Neural progenitor cell (in vitro differentiated cells): ENCODE data around the gene GULP1. TPM values are rescaled to one million over a fixed set of nuclear protein-coding genes. Genes with fewer than 3 reads are reported as not detected.

Experiments
- DNase-seq: peaks from one replicate; pipeline ENCODE4 v3.0.0-alpha.2; 2016; ENCODE audit warnings: low spot score
- H2AFZ ChIP-seq: fragments of 200-600 bp; sonication (generic); replicated peaks from 2 replicates; pipeline ENCODE4 v1.6.1; 2016; ENCODE audit warnings: antibody characterized with exemption
- H3F3A ChIP-seq: fragments of 200-600 bp; sonication (generic); 2 replicates; pipeline ENCODE4 v1.6.1; 2016; ENCODE audit warnings: antibody characterized with exemption, low read depth
- H3K27ac ChIP-seq: fragments of 200-600 bp; sonication (generic); 2 replicates; pipeline ENCODE4 v1.5.1; 2016; ENCODE audit warnings: mild to moderate bottlenecking
- H3K27me3 ChIP-seq: fragments of 200-600 bp; sonication (generic); 2 replicates; pipeline ENCODE4 v1.6.1; 2016; ENCODE audit warnings: mild to moderate bottlenecking, moderate library complexity
- H3K36me3 ChIP-seq: fragments of 200-600 bp; sonication (generic); 2 replicates; pipeline ENCODE4 v1.5.1; 2016
- H3K4me1 ChIP-seq: fragments of 200-600 bp; sonication (generic); 2 replicates; pipeline ENCODE4 v1.6.1; 2016; ENCODE audit warnings: mixed run types
- H3K4me2 ChIP-seq: fragments of 200-600 bp; sonication (generic); 2 replicates; pipeline ENCODE4 v1.6.1; 2016
- H3K4me3 ChIP-seq: fragments of 200-600 bp; sonication (generic); 2 replicates; pipeline ENCODE4 v1.5.1; 2016
- H3K79me2 ChIP-seq: fragments of 200-600 bp; sonication (generic); 2 replicates; pipeline ENCODE4 v1.6.1; 2016; ENCODE audit warnings: low read depth
- H3K9ac ChIP-seq: fragments of 200-600 bp; sonication (generic); 2 replicates; pipeline ENCODE4 v1.6.1; 2016
- H3K9me3 ChIP-seq: fragments of 200-600 bp; sonication (generic); 2 replicates; pipeline ENCODE4 v1.5.1; 2016; ENCODE audit warnings: low read depth
- H4K20me1 ChIP-seq: fragments of 200-600 bp; sonication (generic); 2 replicates; pipeline ENCODE4 v1.6.1; 2016; ENCODE audit warnings: low read depth
- H3K27ac Mint-ChIP-seq: 3 replicates; pipeline ENCODE4 v1.8.0; 2021; ENCODE audit warnings: mixed read lengths
- H3K27me3 Mint-ChIP-seq: 2 replicates; pipeline ENCODE4 v1.8.0; 2022; ENCODE audit warnings: low read depth, mild to moderate bottlenecking, inconsistent platforms, moderate library complexity, mixed read lengths; ENCODE audit not compliant: insufficient read depth
- H3K36me3 Mint-ChIP-seq: 3 replicates; pipeline ENCODE4 v1.8.0; 2021; ENCODE audit warnings: mixed read lengths
- H3K4me1 Mint-ChIP-seq: 3 replicates; pipeline ENCODE4 v1.8.0; 2021; ENCODE audit warnings: mixed read lengths
- H3K4me3 Mint-ChIP-seq: 3 replicates; pipeline ENCODE4 v1.8.0; 2021; ENCODE audit warnings: mild to moderate bottlenecking, moderate library complexity, mixed read lengths
- H3K9me3 Mint-ChIP-seq: 3 replicates; pipeline ENCODE4 v1.8.0; 2020; ENCODE audit warnings: mixed read lengths
- CTCF ChIP-seq: fragments of 200-600 bp; sonication (generic); IDR thresholded peaks from 2 replicates; pipeline ENCODE4 v1.5.1; 2017; ENCODE audit warnings: antibody characterized with exemption, mild to moderate bottlenecking
- EZH2 ChIP-seq: fragments of 200-600 bp; sonication (generic); IDR thresholded peaks from 2 replicates; pipeline ENCODE4 v1.6.1; 2017; ENCODE audit warnings: antibody characterized with exemption, mild to moderate bottlenecking, moderate library complexity
- EZH2phosphoT487 ChIP-seq: fragments of 200-600 bp; sonication (generic); IDR thresholded peaks from 2 replicates; pipeline ENCODE4 v1.6.1; 2017; ENCODE audit warnings: antibody characterized with exemption
- total RNA-seq: library from RNA; depleted of rRNA; stranded (reverse); fragments of >200 nt; gene quantifications from 2 replicates; pipeline ENCODE4 v1.2.3, GENCODE V29; 2015; ENCODE audit warnings: low replicate concordance

Gene GULP1
- total RNA-seq, 1 donor from 2014 or later, result 154 TPM

- Mint-ChIP-seq H3K36me3 (no peaks in the 10 kb centered on the region), H3K4me1 (peaks cover 22% of the 10 kb centered on the region), H3K27ac (no peak overlapping the region), H3K9me3 (peaks cover 8% of the 10 kb centered on the region), H3K4me3 (no peak overlapping the region), H3K27me3 (no peaks in the 10 kb centered on the region)
- Histone ChIP-seq H4K20me1 (no peaks in the 10 kb centered on the region), H3K79me2 (peaks cover 27% of the 10 kb centered on the region), H3K36me3 (no peaks in the 10 kb centered on the region), H3K9me3 (no peaks in the 10 kb centered on the region), H3K4me1 (no peaks in the 10 kb centered on the region), H3K4me2 (no peak overlapping the region), H3K27ac (no peak overlapping the region), H2AFZ (no peak overlapping the region), H3K4me3 (no peak overlapping the region), H3F3A (no peaks in the 10 kb centered on the region), H3K9ac (no peak overlapping the region), H3K27me3 (no peaks in the 10 kb centered on the region)
- TF ChIP-seq CTCF, result no peak
- TF ChIP-seq EZH2, result no peak
- no peak for TF ChIP-seq EZH2phosphoT487
- no peak for DNase-seq
Measured at GRCh38 chr2:188477564-188478103, 186.0 kb downstream of the GULP1 start.

- H3K27ac Mint-ChIP-seq, result no peak overlapping the region
- Histone ChIP-seq H3K36me3 (no peaks in the 10 kb centered on the region), H2AFZ (no peak overlapping the region), H3K79me2 (peaks cover 18% of the 10 kb centered on the region), H3F3A (no peaks in the 10 kb centered on the region), H3K9ac (no peak overlapping the region), H3K27me3 (no peaks in the 10 kb centered on the region), H3K4me1 (no peaks in the 10 kb centered on the region), H3K4me2 (no peak overlapping the region), H4K20me1 (no peaks in the 10 kb centered on the region), H3K27ac (no peak overlapping the region), H3K4me3 (no peak overlapping the region), H3K9me3 (no peaks in the 10 kb centered on the region)
- H3K27me3 Mint-ChIP-seq, result no peaks in the 10 kb centered on the region
- H3K9me3 Mint-ChIP-seq, result peaks cover 3% of the 10 kb centered on the region
- H3K4me1 Mint-ChIP-seq, result peaks cover 22% of the 10 kb centered on the region
- TF ChIP-seq EZH2phosphoT487, result no peak
- TF ChIP-seq EZH2, result no peak
- TF ChIP-seq CTCF, result no peak
- H3K4me3 Mint-ChIP-seq, result no peak overlapping the region
- DNase-seq, result no peak
- no peaks in the 10 kb centered on the region for H3K36me3 Mint-ChIP-seq
Measured at GRCh38 chr2:188478724-188479123, 187.1 kb downstream of the GULP1 start.

- Histone ChIP-seq H3K4me2 (no peak overlapping the region), H3K9me3 (no peaks in the 10 kb centered on the region), H3K79me2 (no peaks in the 10 kb centered on the region), H3K4me3 (no peak overlapping the region), H3F3A (no peaks in the 10 kb centered on the region), H3K27ac (no peak overlapping the region), H3K9ac (no peak overlapping the region), H4K20me1 (no peaks in the 10 kb centered on the region), H3K4me1 (peaks cover 13% of the 10 kb centered on the region), H3K27me3 (no peaks in the 10 kb centered on the region), H2AFZ (no peak overlapping the region), H3K36me3 (no peaks in the 10 kb centered on the region)
- Mint-ChIP-seq H3K9me3 (no peaks in the 10 kb centered on the region), H3K36me3 (no peaks in the 10 kb centered on the region), H3K27ac (no peak overlapping the region), H3K4me1 (peaks cover 16% of the 10 kb centered on the region), H3K4me3 (no peak overlapping the region), H3K27me3 (no peaks in the 10 kb centered on the region)
- DNase-seq, result no peak
- no peak for TF ChIP-seq EZH2
- no peak for TF ChIP-seq EZH2phosphoT487
- no peak for TF ChIP-seq CTCF
Measured at GRCh38 chr2:188481474-188481873, 189.8 kb downstream of the GULP1 start.
